ENCODE data around the gene CELF2. TPM values are rescaled to one million over a fixed set of nuclear protein-coding genes. Genes with fewer than 3 reads are reported as not detected.
A peak's percentile ranks its signal among the peaks of the same experiment; 100 is the strongest.

The CELF2 gene
- total RNA-seq, 4 donors from 2014 or later = 30.0 to 56.6 (median 43.3) TPM

GRCh38 chr10:11115337-11115736 is 97.7 kb downstream of the CELF2 start:
- intact Hi-C loops (cut with DNase I; ENCODE audit: low total_unique reads) = no loop called here
- no peaks in the 10 kb centered on the region for H3K9me3 ChIP-seq
- no peaks in the 10 kb centered on the region for H3K36me3 ChIP-seq
- ATAC-seq (peak in 1 of 2 donors; percentile 24), DNase-seq (no peak)
- H3K27ac ChIP-seq = peak overlapping the region in 2 of 4 donors; percentile 35 to 50
- TF ChIP-seq POLR2A (IDR thresholded peaks at IDR 0.05) = no peak
- no peak for TF ChIP-seq CTCF (IDR thresholded peaks at IDR 0.05 in 4 of 5, conservative IDR thresholded peaks at IDR 0.05 in 1 of 5)
- H3K4me1 ChIP-seq = peaks cover 16 to 44% of the 10 kb centered on the region in 2 donors
- no peak overlapping the region for H3K4me3 ChIP-seq
- in situ Hi-C loops (cut with MboI; ENCODE audit: low sequenced_read_pairs in 4 of 4) = no loop called here
- no peaks in the 10 kb centered on the region for H3K27me3 ChIP-seq

- TF ChIP-seq CTCF (IDR thresholded peaks at IDR 0.05 in 4 of 5, conservative IDR thresholded peaks at IDR 0.05 in 1 of 5) (no peak), POLR2A (IDR thresholded peaks at IDR 0.05) (no peak)
- no peak overlapping the region for H3K4me3 ChIP-seq
- ATAC-seq (no peak), DNase-seq (no peak)
- H3K4me1 ChIP-seq = peaks cover 16 to 44% of the 10 kb centered on the region in 2 donors
- H3K27me3 ChIP-seq = no peaks in the 10 kb centered on the region
- H3K9me3 ChIP-seq = no peaks in the 10 kb centered on the region
- H3K27ac ChIP-seq = peak overlapping the region in 2 of 4 donors; percentile 7 to 35
- H3K36me3 ChIP-seq = no peaks in the 10 kb centered on the region
- intact Hi-C loops (cut with DNase I; ENCODE audit: low total_unique reads) (no loop called here), in situ Hi-C loops (cut with MboI; ENCODE audit: low sequenced_read_pairs in 4 of 4) (no loop called here)
Measured at GRCh38 chr10:11116361-11116760, 98.7 kb downstream of the CELF2 start.

- H3K27ac ChIP-seq = peak overlapping the region in 2 of 4 donors; percentile 14 to 35
- ATAC-seq = peak; percentile 45 to 71
Measured at GRCh38 chr10:11116817-11117216, 99.1 kb downstream of the CELF2 start.

GRCh38 chr10:11118686-11119085 is 101.0 kb downstream of the CELF2 start:
- in situ Hi-C loops (cut with MboI; ENCODE audit: low sequenced_read_pairs in 4 of 4) = no loop called here
- Histone ChIP-seq H3K27me3 (no peaks in the 10 kb centered on the region), H3K27ac (peak overlapping the region in 2 of 4 donors; percentile 32 to 43), H3K9me3 (no peaks in the 10 kb centered on the region), H3K36me3 (no peaks in the 10 kb centered on the region), H3K4me3 (no peak overlapping the region), H3K4me1 (peaks cover 16 to 44% of the 10 kb centered on the region in 2 donors)
- DNase-seq (peak in 1 of 2 donors; percentile 48), ATAC-seq (peak; percentile 38 to 88)
- no peak for TF ChIP-seq CTCF (IDR thresholded peaks at IDR 0.05 in 4 of 5, conservative IDR thresholded peaks at IDR 0.05 in 1 of 5)
- no peak for TF ChIP-seq POLR2A (IDR thresholded peaks at IDR 0.05)
- intact Hi-C loops (cut with DNase I; ENCODE audit: low total_unique reads) = no loop called here

More at GRCh38 chr10:11116817-11117216, 99.1 kb downstream of the CELF2 start:
- TF ChIP-seq POLR2A (IDR thresholded peaks at IDR 0.05) (no peak), CTCF (IDR thresholded peaks at IDR 0.05 in 4 of 5, conservative IDR thresholded peaks at IDR 0.05 in 1 of 5) (no peak)
- H3K36me3 ChIP-seq = no peaks in the 10 kb centered on the region
- intact Hi-C loops (cut with DNase I; ENCODE audit: low total_unique reads) (no loop called here), in situ Hi-C loops (cut with MboI; ENCODE audit: low sequenced_read_pairs in 4 of 4) (no loop called here)
- no peaks in the 10 kb centered on the region for H3K9me3 ChIP-seq
- H3K27me3 ChIP-seq = no peaks in the 10 kb centered on the region
- no peak overlapping the region for H3K4me3 ChIP-seq
- peaks cover 16 to 44% of the 10 kb centered on the region in 2 donors for H3K4me1 ChIP-seq
- no peak for DNase-seq

GRCh38 chr10:11119843-11120242 is 102.2 kb downstream of the CELF2 start:
- in situ Hi-C loops (cut with MboI; ENCODE audit: low sequenced_read_pairs in 4 of 4) (no loop called here), intact Hi-C loops (cut with DNase I; ENCODE audit: low total_unique reads) (no loop called here)
- Histone ChIP-seq H3K27me3 (no peaks in the 10 kb centered on the region), H3K4me3 (no peak overlapping the region), H3K9me3 (no peaks in the 10 kb centered on the region), H3K36me3 (no peaks in the 10 kb centered on the region), H3K4me1 (peaks cover 10 to 43% of the 10 kb centered on the region in 2 donors), H3K27ac (no peak overlapping the region)
- DNase-seq = no peak
- TF ChIP-seq POLR2A (IDR thresholded peaks at IDR 0.05) (no peak), CTCF (IDR thresholded peaks at IDR 0.05 in 4 of 5, conservative IDR thresholded peaks at IDR 0.05 in 1 of 5) (no peak)
- ATAC-seq = no peak
